GM21390 (cell line): Measurements from ENCODE around the gene PTPRM.

Experiments used
- ATAC-seq: cut with Tn5 transposase; IDR thresholded peaks from one replicate; pipeline ENCODE4 v1.9.1; 2021; ENCODE audit not compliant: unreplicated experiment

Gene PTPRM

GRCh38 chr18:7749510-7749981 lies 182.4 kb downstream of the PTPRM start:
- ATAC-seq = no peak

GRCh38 chr18:7750095-7750663 lies 183.1 kb downstream of the PTPRM start:
- ATAC-seq = no peak

GRCh38 chr18:7750966-7751365 lies 183.8 kb downstream of the PTPRM start:
- ATAC-seq = no peak

GRCh38 chr18:7754258-7754657 lies 187.1 kb downstream of the PTPRM start:
- ATAC-seq = no peak

- no peak for ATAC-seq
Observed at GRCh38 chr18:7754725-7755181, 187.6 kb downstream of the PTPRM start.

GRCh38 chr18:7755753-7756475 lies 188.8 kb downstream of the PTPRM start:
- ATAC-seq = no peak

- no peak for ATAC-seq
Observed at GRCh38 chr18:7757175-7757574, 190.1 kb downstream of the PTPRM start.

- ATAC-seq = no peak
Observed at GRCh38 chr18:7758764-7759163, 191.6 kb downstream of the PTPRM start.

GRCh38 chr18:7760967-7761948 lies 194.1 kb downstream of the PTPRM start:
- ATAC-seq = no peak

- ATAC-seq = no peak
Observed at GRCh38 chr18:7764405-7764804, 197.3 kb downstream of the PTPRM start.

- ATAC-seq = no peak
Observed at GRCh38 chr18:7766346-7766745, 199.2 kb downstream of the PTPRM start.

- ATAC-seq = no peak
Observed at GRCh38 chr18:7766817-7767216, 199.7 kb downstream of the PTPRM start.

- ATAC-seq = no peak
Observed at GRCh38 chr18:7770908-7771307, 203.8 kb downstream of the PTPRM start.

- no peak for ATAC-seq
Observed at GRCh38 chr18:7772510-7772888, 205.4 kb downstream of the PTPRM start.

- no peak for ATAC-seq
Observed at GRCh38 chr18:7772951-7773350, 205.8 kb downstream of the PTPRM start.

- ATAC-seq = no peak
Observed at GRCh38 chr18:7775128-7775527, 208.0 kb downstream of the PTPRM start.

- ATAC-seq = no peak
Observed at GRCh38 chr18:7775843-7776242, 208.7 kb downstream of the PTPRM start.

- no peak for ATAC-seq
Observed at GRCh38 chr18:7778181-7778580, 211.1 kb downstream of the PTPRM start.

- no peak for ATAC-seq
Observed at GRCh38 chr18:7779211-7779610, 212.1 kb downstream of the PTPRM start.

GRCh38 chr18:7784171-7784570 lies 217.1 kb downstream of the PTPRM start:
- no peak for ATAC-seq

- no peak for ATAC-seq
Observed at GRCh38 chr18:7786569-7786968, 219.5 kb downstream of the PTPRM start.
